ENCODE data around the gene PIP5KL1.

Gene PIP5KL1

GRCh38 chr9:127903557-127904475, 26.8 kb downstream of the PIP5KL1 start:
- Histone ChIP-seq H2BK120ac (ENCODE audit: low read depth, low read length) (no peak overlapping the region), H4K5ac (ENCODE audit: low read length) (no peak overlapping the region), H3K56ac (ENCODE audit: low read length) (peak overlapping the region; percentile 70), H3K18ac (ENCODE audit: low read length) (no peak overlapping the region), H3K4me2 (ENCODE audit: low read length) (no peak overlapping the region), H2BK15ac (replicated peaks; ENCODE audit: low read depth) (no peak overlapping the region), H3K23ac (ENCODE audit: low read length) (no peak overlapping the region), H2AK5ac (ENCODE audit: low read length) (peak overlapping the region; percentile 61), H2BK5ac (ENCODE audit: low read length) (peak overlapping the region; percentile 47), H3K79me2 (ENCODE audit: control insufficient read depth, insufficient read depth, low read length) (no peaks in the 10 kb centered on the region), H3K4me1 (ENCODE audit: control insufficient read depth, low read depth, low read length) (peaks cover 6% of the 10 kb centered on the region), H3K4ac (ENCODE audit: low read depth, low read length) (no peak overlapping the region), H3K4me3 (ENCODE audit: low read length) (no peak overlapping the region), H4K8ac (ENCODE audit: low read depth, low read length) (no peak overlapping the region), H3K9ac (ENCODE audit: low read length) (peak overlapping the region; percentile 50), H3K27me3 (ENCODE audit: insufficient read depth, low read length, poor library complexity) (no peaks in the 10 kb centered on the region), H3K79me1 (ENCODE audit: low read length) (no peaks in the 10 kb centered on the region), H3K36me3 (ENCODE audit: control insufficient read depth, insufficient read depth, low read length) (no peaks in the 10 kb centered on the region), H3K27ac (ENCODE audit: low read depth, low read length) (peak overlapping the region; percentile 6)
- no CpG with 5 or more reads among the region's 17 CpGs for WGBS (ENCODE audit: extremely low coverage, insufficient coverage, low lambda C conversion rate)
- DNase-seq = peak; percentile 90

GRCh38 chr9:127899128-127899943, 31.2 kb downstream of the PIP5KL1 start, which contains the start of gene ST6GALNAC6:
TSS of gene ST6GALNAC6 (minus strand) at chr9:127899603. CDS start at chr9:127897981, 1,622 bp downstream.
- Histone ChIP-seq H3K79me2 (ENCODE audit: control insufficient read depth, insufficient read depth, low read length) (no peaks in the 10 kb centered on the region), H2BK15ac (replicated peaks; ENCODE audit: low read depth) (no peak within 1 kb of the TSS), H2BK120ac (ENCODE audit: low read depth, low read length) (peak within 1 kb of the TSS; percentile 39), H3K4me3 (ENCODE audit: low read length) (peak within 1 kb of the TSS; percentile 71), H4K8ac (ENCODE audit: low read depth, low read length) (peak within 1 kb of the TSS; percentile 77), H3K79me1 (ENCODE audit: low read length) (no peaks in the 10 kb centered on the region), H3K4ac (ENCODE audit: low read depth, low read length) (no peak within 1 kb of the TSS), H2BK5ac (ENCODE audit: low read length) (no peak within 1 kb of the TSS), H4K5ac (ENCODE audit: low read length) (no peak within 1 kb of the TSS), H2AK5ac (ENCODE audit: low read length) (no peak within 1 kb of the TSS), H3K27me3 (ENCODE audit: insufficient read depth, low read length, poor library complexity) (no peaks in the 10 kb centered on the region), H3K27ac (ENCODE audit: low read depth, low read length) (no peak within 1 kb of the TSS), H3K4me1 (ENCODE audit: control insufficient read depth, low read depth, low read length) (peaks cover 6% of the 10 kb centered on the region), H3K36me3 (ENCODE audit: control insufficient read depth, insufficient read depth, low read length) (no peaks in the 10 kb centered on the region), H3K9ac (ENCODE audit: low read length) (peak within 1 kb of the TSS; percentile 82), H3K56ac (ENCODE audit: low read length) (peak within 1 kb of the TSS; percentile 81), H3K18ac (ENCODE audit: low read length) (peak within 1 kb of the TSS; percentile 64), H3K4me2 (ENCODE audit: low read length) (peak within 1 kb of the TSS; percentile 80), H3K23ac (ENCODE audit: low read length) (no peak within 1 kb of the TSS)
- no CpG with 5 or more reads among the region's 89 CpGs for WGBS (ENCODE audit: extremely low coverage, insufficient coverage, low lambda C conversion rate)
- peak; percentile 68 for DNase-seq

- no peak overlapping the region for H2BK120ac ChIP-seq (ENCODE audit: low read depth, low read length)
- peak overlapping the region; percentile 71 for H3K4me3 ChIP-seq (ENCODE audit: low read length)
- peak overlapping the region; percentile 64 for H3K18ac ChIP-seq (ENCODE audit: low read length)
- H3K36me3 ChIP-seq (ENCODE audit: control insufficient read depth, insufficient read depth, low read length) = no peaks in the 10 kb centered on the region
- H4K5ac ChIP-seq (ENCODE audit: low read length) = no peak overlapping the region
- no peaks in the 10 kb centered on the region for H3K27me3 ChIP-seq (ENCODE audit: insufficient read depth, low read length, poor library complexity)
- H3K9ac ChIP-seq (ENCODE audit: low read length) = peak overlapping the region; percentile 82
- H4K8ac ChIP-seq (ENCODE audit: low read depth, low read length) = peak overlapping the region; percentile 77
- no peak overlapping the region for H2AK5ac ChIP-seq (ENCODE audit: low read length)
- H3K4ac ChIP-seq (ENCODE audit: low read depth, low read length) = no peak overlapping the region
- H3K23ac ChIP-seq (ENCODE audit: low read length) = no peak overlapping the region
- peak overlapping the region; percentile 35 for H3K4me2 ChIP-seq (ENCODE audit: low read length)
- no CpG with 5 or more reads among the region's 32 CpGs for WGBS (ENCODE audit: extremely low coverage, insufficient coverage, low lambda C conversion rate)
- H3K79me1 ChIP-seq (ENCODE audit: low read length) = no peaks in the 10 kb centered on the region
- no peak overlapping the region for H2BK15ac ChIP-seq (replicated peaks; ENCODE audit: low read depth)
- no peak overlapping the region for H3K27ac ChIP-seq (ENCODE audit: low read depth, low read length)
- no peak for DNase-seq
- no peaks in the 10 kb centered on the region for H3K79me2 ChIP-seq (ENCODE audit: control insufficient read depth, insufficient read depth, low read length)
- H2BK5ac ChIP-seq (ENCODE audit: low read length) = no peak overlapping the region
- no peaks in the 10 kb centered on the region for H3K4me1 ChIP-seq (ENCODE audit: control insufficient read depth, low read depth, low read length)
- H3K56ac ChIP-seq (ENCODE audit: low read length) = peak overlapping the region; percentile 80
These were observed 32.0 kb downstream of the PIP5KL1 start for GRCh38 chr9:127898433-127899127.

- Histone ChIP-seq H3K4me3 (ENCODE audit: low read length) (no peak overlapping the region), H3K79me1 (ENCODE audit: low read length) (no peaks in the 10 kb centered on the region)
- WGBS (ENCODE audit: extremely low coverage, insufficient coverage, low lambda C conversion rate) = no CpG with 5 or more reads among the region's 19 CpGs
These were observed 33.3 kb downstream of the PIP5KL1 start for GRCh38 chr9:127897193-127897692.

GRCh38 chr9:127896395-127897192, 34.0 kb downstream of the PIP5KL1 start:
- Histone ChIP-seq H3K9ac (ENCODE audit: low read length) (no peak overlapping the region), H2BK5ac (ENCODE audit: low read length) (no peak overlapping the region), H3K56ac (ENCODE audit: low read length) (no peak overlapping the region), H4K5ac (ENCODE audit: low read length) (no peak overlapping the region), H3K4me1 (ENCODE audit: control insufficient read depth, low read depth, low read length) (no peaks in the 10 kb centered on the region), H3K27ac (ENCODE audit: low read depth, low read length) (no peak overlapping the region), H4K8ac (ENCODE audit: low read depth, low read length) (no peak overlapping the region), H2AK5ac (ENCODE audit: low read length) (no peak overlapping the region), H2BK120ac (ENCODE audit: low read depth, low read length) (no peak overlapping the region), H3K36me3 (ENCODE audit: control insufficient read depth, insufficient read depth, low read length) (peaks cover 4% of the 10 kb centered on the region), H3K4ac (ENCODE audit: low read depth, low read length) (no peak overlapping the region), H3K23ac (ENCODE audit: low read length) (no peak overlapping the region), H3K18ac (ENCODE audit: low read length) (no peak overlapping the region), H3K4me2 (ENCODE audit: low read length) (no peak overlapping the region), H3K27me3 (ENCODE audit: insufficient read depth, low read length, poor library complexity) (no peaks in the 10 kb centered on the region), H3K4me3 (ENCODE audit: low read length) (no peak overlapping the region), H2BK15ac (replicated peaks; ENCODE audit: low read depth) (no peak overlapping the region), H3K79me2 (ENCODE audit: control insufficient read depth, insufficient read depth, low read length) (no peaks in the 10 kb centered on the region), H3K79me1 (ENCODE audit: low read length) (no peaks in the 10 kb centered on the region)
- DNase-seq = no peak
- WGBS (ENCODE audit: extremely low coverage, insufficient coverage, low lambda C conversion rate) = no CpG with 5 or more reads among the region's 16 CpGs

More at GRCh38 chr9:127897193-127897692, 33.3 kb downstream of the PIP5KL1 start:
- no peaks in the 10 kb centered on the region for H3K79me2 ChIP-seq (ENCODE audit: control insufficient read depth, insufficient read depth, low read length)
- H3K27ac ChIP-seq (ENCODE audit: low read depth, low read length) = no peak overlapping the region
- H3K18ac ChIP-seq (ENCODE audit: low read length) = no peak overlapping the region
- H3K36me3 ChIP-seq (ENCODE audit: control insufficient read depth, insufficient read depth, low read length) = peaks cover 4% of the 10 kb centered on the region
- no peak overlapping the region for H2AK5ac ChIP-seq (ENCODE audit: low read length)
- H3K9ac ChIP-seq (ENCODE audit: low read length) = peak overlapping the region; percentile 19
- no peak overlapping the region for H4K5ac ChIP-seq (ENCODE audit: low read length)
- no peak overlapping the region for H2BK120ac ChIP-seq (ENCODE audit: low read depth, low read length)
- H3K4me2 ChIP-seq (ENCODE audit: low read length) = no peak overlapping the region
- DNase-seq = peak; percentile 87
- H3K4ac ChIP-seq (ENCODE audit: low read depth, low read length) = no peak overlapping the region
- H3K56ac ChIP-seq (ENCODE audit: low read length) = peak overlapping the region; percentile 12
- no peak overlapping the region for H3K23ac ChIP-seq (ENCODE audit: low read length)
- no peaks in the 10 kb centered on the region for H3K27me3 ChIP-seq (ENCODE audit: insufficient read depth, low read length, poor library complexity)
- H2BK5ac ChIP-seq (ENCODE audit: low read length) = no peak overlapping the region
- no peak overlapping the region for H2BK15ac ChIP-seq (replicated peaks; ENCODE audit: low read depth)
- H4K8ac ChIP-seq (ENCODE audit: low read depth, low read length) = no peak overlapping the region
- no peaks in the 10 kb centered on the region for H3K4me1 ChIP-seq (ENCODE audit: control insufficient read depth, low read depth, low read length)
